Omental fat pad (tissue), 4 donors: ENCODE results near the gene HPSE2. TPM values are rescaled to one million over a fixed set of nuclear protein-coding genes. Genes with fewer than 3 reads are reported as not detected.

ENCODE experiments used
- ATAC-seq: fragments of 150-250 bp; one replicate; pipeline ENCODE4 v1.9.1; 2016; ENCODE audit warnings: mild to moderate bottlenecking, moderate library complexity; ENCODE audit not compliant: low FRiP score
- DNase-seq: peaks from one replicate; pipeline ENCODE4 v3.0.0-alpha.2; 2019; ENCODE audit warnings: low spot score
- CTCF ChIP-seq, 3 donors: fragments of 450-650 bp; IDR thresholded peaks; one replicate each; pipeline ENCODE4 v1.5.1; 2016 to 2017; ENCODE audit warnings: antibody characterized with exemption in 3 of 3, mild to moderate bottlenecking in 3 of 3, moderate library complexity in 2 of 3
- total RNA-seq, 4 donors: library from RNA; depleted of rRNA; stranded (reverse); fragments of >200 nt; gene quantifications; one replicate each; pipeline ENCODE4 v1.1.0, GENCODE V29; 2016

HPSE2 gene
- total RNA-seq, 4 donors from 2014 or later, result 0.24 to 1.5 (median 0.46) TPM

GRCh38 chr10:98477861-98478260, 757.8 kb downstream of the HPSE2 start:
- ATAC-seq (no peak), DNase-seq (no peak)
- no peak for TF ChIP-seq CTCF (IDR thresholded peaks at IDR 0.05)

GRCh38 chr10:98474628-98475027, 761.0 kb downstream of the HPSE2 start:
- TF ChIP-seq CTCF (IDR thresholded peaks at IDR 0.05), result no peak
- DNase-seq (no peak), ATAC-seq (no peak)

- TF ChIP-seq CTCF (IDR thresholded peaks at IDR 0.05), result no peak
- DNase-seq, result no peak
- no peak for ATAC-seq
Observed at GRCh38 chr10:98472196-98472595, 763.5 kb downstream of the HPSE2 start.

- TF ChIP-seq CTCF (IDR thresholded peaks at IDR 0.05), result no peak
- no peak for ATAC-seq
Observed at GRCh38 chr10:98470850-98471249, 764.8 kb downstream of the HPSE2 start.

GRCh38 chr10:98469001-98469931, 766.4 kb downstream of the HPSE2 start:
- TF ChIP-seq CTCF (IDR thresholded peaks at IDR 0.05), result no peak
- ATAC-seq (no peak), DNase-seq (no peak)

More at GRCh38 chr10:98470850-98471249, 764.8 kb downstream of the HPSE2 start:
- no peak for DNase-seq

GRCh38 chr10:98467506-98468318, 767.9 kb downstream of the HPSE2 start:
- ATAC-seq, result peak; percentile 95
- peak in 1 of 3 donors; percentile 27 for TF ChIP-seq CTCF (IDR thresholded peaks at IDR 0.05)
- DNase-seq, result no peak
